Neural progenitor cell (in vitro differentiated cells): ENCODE results near the gene GFPT1. TPM values are rescaled to one million over a fixed set of nuclear protein-coding genes. Genes with fewer than 3 reads are reported as not detected.

Experiments
- DNase-seq: peaks from one replicate; pipeline ENCODE4 v3.0.0-alpha.2; 2016; ENCODE audit warnings: low spot score
- H2AFZ ChIP-seq: fragments of 200-600 bp; sonication (generic); replicated peaks from 2 replicates; pipeline ENCODE4 v1.6.1; 2016; ENCODE audit warnings: antibody characterized with exemption
- H3F3A ChIP-seq: fragments of 200-600 bp; sonication (generic); 2 replicates; pipeline ENCODE4 v1.6.1; 2016; ENCODE audit warnings: antibody characterized with exemption, low read depth
- H3K27ac ChIP-seq: fragments of 200-600 bp; sonication (generic); 2 replicates; pipeline ENCODE4 v1.5.1; 2016; ENCODE audit warnings: mild to moderate bottlenecking
- H3K27me3 ChIP-seq: fragments of 200-600 bp; sonication (generic); 2 replicates; pipeline ENCODE4 v1.6.1; 2016; ENCODE audit warnings: mild to moderate bottlenecking, moderate library complexity
- H3K36me3 ChIP-seq: fragments of 200-600 bp; sonication (generic); 2 replicates; pipeline ENCODE4 v1.5.1; 2016
- H3K4me1 ChIP-seq: fragments of 200-600 bp; sonication (generic); 2 replicates; pipeline ENCODE4 v1.6.1; 2016; ENCODE audit warnings: mixed run types
- H3K4me2 ChIP-seq: fragments of 200-600 bp; sonication (generic); 2 replicates; pipeline ENCODE4 v1.6.1; 2016
- H3K4me3 ChIP-seq: fragments of 200-600 bp; sonication (generic); 2 replicates; pipeline ENCODE4 v1.5.1; 2016
- H3K79me2 ChIP-seq: fragments of 200-600 bp; sonication (generic); 2 replicates; pipeline ENCODE4 v1.6.1; 2016; ENCODE audit warnings: low read depth
- H3K9ac ChIP-seq: fragments of 200-600 bp; sonication (generic); 2 replicates; pipeline ENCODE4 v1.6.1; 2016
- H3K9me3 ChIP-seq: fragments of 200-600 bp; sonication (generic); 2 replicates; pipeline ENCODE4 v1.5.1; 2016; ENCODE audit warnings: low read depth
- H4K20me1 ChIP-seq: fragments of 200-600 bp; sonication (generic); 2 replicates; pipeline ENCODE4 v1.6.1; 2016; ENCODE audit warnings: low read depth
- H3K27ac Mint-ChIP-seq: 3 replicates; pipeline ENCODE4 v1.8.0; 2021; ENCODE audit warnings: mixed read lengths
- H3K27me3 Mint-ChIP-seq: 2 replicates; pipeline ENCODE4 v1.8.0; 2022; ENCODE audit warnings: low read depth, mild to moderate bottlenecking, inconsistent platforms, moderate library complexity, mixed read lengths; ENCODE audit not compliant: insufficient read depth
- H3K36me3 Mint-ChIP-seq: 3 replicates; pipeline ENCODE4 v1.8.0; 2021; ENCODE audit warnings: mixed read lengths
- H3K4me1 Mint-ChIP-seq: 3 replicates; pipeline ENCODE4 v1.8.0; 2021; ENCODE audit warnings: mixed read lengths
- H3K4me3 Mint-ChIP-seq: 3 replicates; pipeline ENCODE4 v1.8.0; 2021; ENCODE audit warnings: mild to moderate bottlenecking, moderate library complexity, mixed read lengths
- H3K9me3 Mint-ChIP-seq: 3 replicates; pipeline ENCODE4 v1.8.0; 2020; ENCODE audit warnings: mixed read lengths
- EZH2 ChIP-seq: fragments of 200-600 bp; sonication (generic); IDR thresholded peaks from 2 replicates; pipeline ENCODE4 v1.6.1; 2017; ENCODE audit warnings: antibody characterized with exemption, mild to moderate bottlenecking, moderate library complexity
- EZH2phosphoT487 ChIP-seq: fragments of 200-600 bp; sonication (generic); IDR thresholded peaks from 2 replicates; pipeline ENCODE4 v1.6.1; 2017; ENCODE audit warnings: antibody characterized with exemption
- total RNA-seq: library from RNA; depleted of rRNA; stranded (reverse); fragments of >200 nt; gene quantifications from 2 replicates; pipeline ENCODE4 v1.2.3, GENCODE V29; 2015; ENCODE audit warnings: low replicate concordance
- TF ChIP-seq, protein P1 (sequence below): fragments of 200-600 bp; sonication (generic); IDR thresholded peaks from 2 replicates; pipeline ENCODE4 v1.5.1; 2017; ENCODE audit warnings: antibody characterized with exemption, mild to moderate bottlenecking

Gene GFPT1
- total RNA-seq, 1 donor from 2014 or later, result 54.3 TPM

DNA sequence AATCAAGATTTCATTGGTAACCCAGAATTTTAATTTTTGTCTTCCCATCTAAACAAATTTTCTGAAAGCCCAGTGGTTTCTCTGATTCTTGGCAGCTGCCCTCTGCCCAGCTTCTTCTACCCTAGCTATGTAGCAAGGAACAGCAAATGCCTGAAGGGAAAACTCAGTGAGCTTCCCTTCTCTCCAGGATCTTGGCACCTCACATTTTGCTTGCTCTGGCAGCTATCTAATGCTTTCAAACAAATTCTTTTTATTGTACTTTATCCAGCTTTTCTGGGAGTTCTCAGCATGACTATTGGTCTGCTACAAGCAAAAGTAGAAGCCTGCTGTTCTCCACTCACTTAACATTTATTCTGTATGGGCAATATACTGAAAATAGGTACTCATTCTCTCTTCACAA lies 18.3 kb upstream of the GFPT1 start:
- Mint-ChIP-seq H3K9me3 (peaks cover 12% of the 10 kb centered on the region), H3K27ac (no peak overlapping the region), H3K4me3 (no peak overlapping the region), H3K27me3 (no peaks in the 10 kb centered on the region), H3K4me1 (no peaks in the 10 kb centered on the region), H3K36me3 (peaks cover 44% of the 10 kb centered on the region)
- Histone ChIP-seq H3K36me3 (peaks cover 6% of the 10 kb centered on the region), H4K20me1 (no peaks in the 10 kb centered on the region), H3K4me3 (no peak overlapping the region), H3K9me3 (no peaks in the 10 kb centered on the region), H3K4me1 (no peaks in the 10 kb centered on the region), H2AFZ (no peak overlapping the region), H3K79me2 (no peaks in the 10 kb centered on the region), H3K27me3 (no peaks in the 10 kb centered on the region), H3K9ac (no peak overlapping the region), H3K27ac (no peak overlapping the region), H3F3A (no peaks in the 10 kb centered on the region), H3K4me2 (no peak overlapping the region)
- DNase-seq, result no peak
- TF ChIP-seq EZH2phosphoT487, result no peak
- no peak for TF ChIP-seq EZH2
- TF ChIP-seq, protein P1, sequence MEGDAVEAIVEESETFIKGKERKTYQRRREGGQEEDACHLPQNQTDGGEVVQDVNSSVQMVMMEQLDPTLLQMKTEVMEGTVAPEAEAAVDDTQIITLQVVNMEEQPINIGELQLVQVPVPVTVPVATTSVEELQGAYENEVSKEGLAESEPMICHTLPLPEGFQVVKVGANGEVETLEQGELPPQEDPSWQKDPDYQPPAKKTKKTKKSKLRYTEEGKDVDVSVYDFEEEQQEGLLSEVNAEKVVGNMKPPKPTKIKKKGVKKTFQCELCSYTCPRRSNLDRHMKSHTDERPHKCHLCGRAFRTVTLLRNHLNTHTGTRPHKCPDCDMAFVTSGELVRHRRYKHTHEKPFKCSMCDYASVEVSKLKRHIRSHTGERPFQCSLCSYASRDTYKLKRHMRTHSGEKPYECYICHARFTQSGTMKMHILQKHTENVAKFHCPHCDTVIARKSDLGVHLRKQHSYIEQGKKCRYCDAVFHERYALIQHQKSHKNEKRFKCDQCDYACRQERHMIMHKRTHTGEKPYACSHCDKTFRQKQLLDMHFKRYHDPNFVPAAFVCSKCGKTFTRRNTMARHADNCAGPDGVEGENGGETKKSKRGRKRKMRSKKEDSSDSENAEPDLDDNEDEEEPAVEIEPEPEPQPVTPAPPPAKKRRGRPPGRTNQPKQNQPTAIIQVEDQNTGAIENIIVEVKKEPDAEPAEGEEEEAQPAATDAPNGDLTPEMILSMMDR, result no peak

DNA sequence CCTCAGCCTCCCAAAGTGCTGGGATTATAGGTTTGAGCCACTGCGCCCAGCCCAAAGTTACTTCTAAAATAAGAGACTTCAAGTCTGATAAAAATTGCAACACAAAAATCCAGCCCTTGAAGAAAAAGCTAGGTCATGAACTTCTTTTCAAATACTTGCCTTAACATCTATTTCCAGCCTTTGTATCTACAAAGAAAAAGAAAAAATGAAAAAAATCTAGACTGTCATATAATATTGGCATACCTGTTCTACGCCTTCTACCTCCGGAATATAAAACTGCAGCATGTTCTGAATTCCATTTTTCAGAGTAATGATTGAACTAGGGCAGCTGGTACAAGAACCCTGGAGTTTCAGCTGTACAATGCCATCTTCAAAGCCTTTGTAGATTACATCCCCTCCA lies 13.1 kb upstream of the GFPT1 start:
- Histone ChIP-seq H3K27me3 (no peaks in the 10 kb centered on the region), H4K20me1 (no peaks in the 10 kb centered on the region), H3K36me3 (peaks cover 6% of the 10 kb centered on the region), H3K4me1 (no peaks in the 10 kb centered on the region), H2AFZ (no peak overlapping the region), H3K4me2 (no peak overlapping the region), H3K79me2 (no peaks in the 10 kb centered on the region), H3K9ac (no peak overlapping the region), H3K27ac (no peak overlapping the region), H3F3A (no peaks in the 10 kb centered on the region), H3K9me3 (no peaks in the 10 kb centered on the region), H3K4me3 (no peak overlapping the region)
- peaks cover 27% of the 10 kb centered on the region for H3K36me3 Mint-ChIP-seq
- H3K4me1 Mint-ChIP-seq, result no peaks in the 10 kb centered on the region
- H3K9me3 Mint-ChIP-seq, result peaks cover 9% of the 10 kb centered on the region
- H3K27me3 Mint-ChIP-seq, result no peaks in the 10 kb centered on the region
- H3K27ac Mint-ChIP-seq, result no peak overlapping the region
- DNase-seq, result no peak
- TF ChIP-seq, protein P1, result no peak
- no peak for TF ChIP-seq EZH2phosphoT487
- TF ChIP-seq EZH2, result no peak
- H3K4me3 Mint-ChIP-seq, result no peak overlapping the region

DNA sequence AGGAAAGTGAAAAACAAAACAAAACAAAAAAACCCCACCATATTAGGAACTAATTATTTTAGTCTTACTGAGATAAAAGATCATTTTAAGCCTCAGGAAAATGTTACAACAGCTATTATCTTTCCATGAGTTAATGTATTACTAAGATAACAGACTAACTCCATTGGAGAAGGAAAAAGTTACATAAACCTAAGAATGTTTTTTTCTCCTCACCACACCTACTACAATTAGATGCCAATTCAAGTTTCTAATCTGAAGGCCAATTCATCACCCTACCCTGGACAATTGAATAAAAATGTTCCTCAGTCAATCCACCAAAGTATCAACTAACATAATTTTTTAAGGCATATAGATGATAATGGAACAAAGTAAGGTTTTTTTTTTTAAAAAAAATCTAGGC lies 10.2 kb upstream of the GFPT1 start:
- Mint-ChIP-seq H3K27ac (no peak overlapping the region), H3K27me3 (no peaks in the 10 kb centered on the region), H3K4me3 (no peak overlapping the region), H3K4me1 (no peaks in the 10 kb centered on the region), H3K36me3 (peaks cover 20% of the 10 kb centered on the region), H3K9me3 (no peaks in the 10 kb centered on the region)
- no peak overlapping the region for H3K4me3 ChIP-seq
- H2AFZ ChIP-seq, result no peak overlapping the region
- DNase-seq, result no peak
- no peaks in the 10 kb centered on the region for H3K36me3 ChIP-seq
- H3F3A ChIP-seq, result no peaks in the 10 kb centered on the region
- no peak overlapping the region for H3K27ac ChIP-seq
- no peak overlapping the region for H3K9ac ChIP-seq
- no peaks in the 10 kb centered on the region for H3K79me2 ChIP-seq
- TF ChIP-seq, protein P1, result no peak
- no peak for TF ChIP-seq EZH2phosphoT487
- no peak for TF ChIP-seq EZH2
- no peak overlapping the region for H3K4me2 ChIP-seq
- no peaks in the 10 kb centered on the region for H3K4me1 ChIP-seq
- H4K20me1 ChIP-seq, result no peaks in the 10 kb centered on the region
- no peaks in the 10 kb centered on the region for H3K9me3 ChIP-seq
- no peaks in the 10 kb centered on the region for H3K27me3 ChIP-seq

DNA sequence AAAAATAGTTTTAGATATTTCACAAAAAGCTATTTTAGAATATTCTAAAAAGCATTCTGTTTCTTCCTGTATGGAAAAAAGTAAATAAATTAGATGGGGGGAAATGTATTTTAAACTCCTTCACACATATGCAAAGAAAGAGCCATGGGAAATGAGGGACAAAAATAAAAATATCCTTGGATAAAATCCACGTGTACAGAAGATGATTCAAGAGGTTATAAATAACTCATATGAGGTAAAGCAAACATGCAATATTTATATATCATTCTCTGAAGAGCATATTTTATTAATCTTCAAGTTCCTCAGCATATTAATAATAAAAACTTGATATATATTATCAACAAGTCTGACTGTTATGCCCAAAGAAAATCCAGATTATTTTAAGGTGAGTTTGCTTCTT lies 8.8 kb upstream of the GFPT1 start:
- Histone ChIP-seq H3K79me2 (no peaks in the 10 kb centered on the region), H2AFZ (no peak overlapping the region), H3K4me2 (no peak overlapping the region), H3F3A (no peaks in the 10 kb centered on the region), H3K36me3 (no peaks in the 10 kb centered on the region), H3K4me3 (no peak overlapping the region), H4K20me1 (no peaks in the 10 kb centered on the region), H3K9me3 (no peaks in the 10 kb centered on the region), H3K4me1 (no peaks in the 10 kb centered on the region), H3K27ac (no peak overlapping the region), H3K9ac (no peak overlapping the region), H3K27me3 (no peaks in the 10 kb centered on the region)
- Mint-ChIP-seq H3K4me1 (no peaks in the 10 kb centered on the region), H3K4me3 (no peak overlapping the region), H3K9me3 (no peaks in the 10 kb centered on the region), H3K36me3 (peaks cover 17% of the 10 kb centered on the region), H3K27me3 (no peaks in the 10 kb centered on the region), H3K27ac (no peak overlapping the region)
- TF ChIP-seq, protein P1, result no peak
- TF ChIP-seq EZH2 (no peak), EZH2phosphoT487 (no peak)
- DNase-seq, result no peak
